CD4-positive, alpha-beta T cell (primary cell): Measurements from ENCODE around the gene ERF. TPM values are rescaled to one million over a fixed set of nuclear protein-coding genes. Genes with fewer than 3 reads are reported as not detected.

Experiments used
- ATAC-seq: fragments of 200-7000 bp; cut with Tn5 transposase; one replicate; pipeline ENCODE4 v1.10.0; 2022; ENCODE audit warnings: mild to moderate bottlenecking; ENCODE audit not compliant: poor library complexity
- CTCF ChIA-PET: fragments of 350-600 bp; sonication (Branson Sonifier 250); formaldehyde crosslinking; loops from one replicate; lab custom pipeline; 2021; ENCODE audit warnings: antibody characterized with exemption, inconsistent platforms; lab: Charles Lee
- POLR2A ChIA-PET: fragments of 350-600 bp; sonication (Branson Sonifier 250); formaldehyde crosslinking; loops from one replicate; lab custom pipeline; 2021; ENCODE audit warnings: antibody characterized with exemption, inconsistent platforms; lab: Charles Lee
- DNase-seq, 14 experiments: peaks; one replicate each; pipeline ENCODE4 v3.0.0-alpha.2; 2013 to 2020; ENCODE audit warnings: mixed read lengths in 2 of 14
- H3K27ac ChIP-seq, 2 donors: one replicate each; pipeline versions ENCODE4 v1.5.1 to v1.7.0; 2013; ENCODE audit warnings: low read length in 2 of 2, low read depth in 1 of 2, mild to moderate bottlenecking in 1 of 2
- H3K27me3 ChIP-seq, 2 experiments: 1 replicate in 1 of 2; 2 replicates in 1 of 2; pipeline versions ENCODE4 v1.6.1 to v1.7.0; 2013; ENCODE audit warnings: low read length in 2 of 2, control low read depth in 1 of 2, mild to moderate bottlenecking in 1 of 2, moderate library complexity in 1 of 2; ENCODE audit not compliant: insufficient read depth in 2 of 2, control insufficient read depth in 1 of 2
- H3K36me3 ChIP-seq: one replicate; pipeline ENCODE4 v1.6.1; 2013; ENCODE audit warnings: low read length, control low read depth; ENCODE audit not compliant: insufficient read depth
- H3K4me1 ChIP-seq: one replicate; pipeline ENCODE4 v1.6.1; 2013; ENCODE audit warnings: low read length, control low read depth; ENCODE audit not compliant: insufficient read depth
- H3K4me3 ChIP-seq: one replicate; pipeline ENCODE4 v1.5.1; 2013; ENCODE audit warnings: mild to moderate bottlenecking, low read length, moderate library complexity
- H3K9me3 ChIP-seq, 2 experiments: 1 replicate in 1 of 2; 2 replicates in 1 of 2; pipeline versions ENCODE4 v1.6.1 to v1.7.0; 2013; ENCODE audit warnings: low read length in 2 of 2, mild to moderate bottlenecking in 2 of 2, control low read depth in 1 of 2, moderate library complexity in 1 of 2; ENCODE audit not compliant: control insufficient read depth in 1 of 2, insufficient read depth in 1 of 2
- H3K27ac Mint-ChIP-seq: one replicate; pipeline ENCODE4 v1.8.0; 2020; ENCODE audit warnings: mixed read lengths
- H3K27me3 Mint-ChIP-seq: one replicate; pipeline ENCODE4 v1.8.0; 2021; ENCODE audit warnings: mixed read lengths
- H3K36me3 Mint-ChIP-seq: one replicate; pipeline ENCODE4 v1.8.0; 2021; ENCODE audit warnings: low read depth, mixed read lengths
- H3K4me1 Mint-ChIP-seq: one replicate; pipeline ENCODE4 v1.8.0; 2021; ENCODE audit warnings: low read depth, mixed read lengths
- H3K4me3 Mint-ChIP-seq: one replicate; pipeline ENCODE4 v1.8.0; 2020; ENCODE audit warnings: mild to moderate bottlenecking, mixed read lengths
- H3K9me3 Mint-ChIP-seq: one replicate; pipeline ENCODE4 v1.8.0; 2020; ENCODE audit warnings: mixed read lengths
- CTCF ChIP-seq: fragments of 200-600 bp; IDR thresholded peaks from one replicate; pipeline ENCODE4 v1.8.0; 2022; ENCODE audit warnings: antibody characterized with exemption, mild to moderate bottlenecking
- intact Hi-C, 2 experiments: fragments of 100-400 bp; cut with DNase I in 1 of 2; cut with micrococcal nuclease in 1 of 2; formaldehyde crosslinking; loops; one replicate each; pipeline versions ENCODE4 v1.15.1 to v1.9.0; 2023 to 2025; cut with DNase I, micrococcal nuclease
- total RNA-seq, 174 experiments: library from RNA in 2 of 174; stranded (reverse) in 2 of 174; gene quantifications; one replicate each; pipeline ENCODE4 v1.2.3 and lab custom pipeline; 2021 to 2026

ERF gene
- total RNA-seq, 2 experiments from 2014 or later: 105 to 113 TPM

- CTCF ChIA-PET: interaction anchor here (0.9 kb wide), 2 partner anchors 22 to 54 kb away, joined by 3 read pairs; no protein-coding TSS in a partner anchor
- peaks cover 0 to 2% of the 10 kb centered on the region in 2 experiments for H3K9me3 ChIP-seq
- H3K27me3 ChIP-seq: no peaks in the 10 kb centered on the region
- Mint-ChIP-seq H3K4me1 (peaks cover 26% of the 10 kb centered on the region), H3K27ac (peak within 1 kb of the TSS; percentile 66), H3K9me3 (no peaks in the 10 kb centered on the region), H3K27me3 (no peaks in the 10 kb centered on the region), H3K4me3 (peak within 1 kb of the TSS; percentile 88), H3K36me3 (peaks cover 10% of the 10 kb centered on the region)
- no peak for TF ChIP-seq CTCF
- peaks cover 1% of the 10 kb centered on the region for H3K36me3 ChIP-seq
- POLR2A ChIA-PET: interaction anchor here (0.6 to 1.3 kb wide), 10 partner anchors 17 to 186 kb away, joined by 3 to 9 read pairs (median 3); partner anchors contain the start of gene POU2F2
- ATAC-seq: peak; percentile 15
- peaks cover 28% of the 10 kb centered on the region for H3K4me1 ChIP-seq
- H3K4me3 ChIP-seq: peak within 1 kb of the TSS; percentile 91
- intact Hi-C loops: loop anchor here (1.0 to 5.0 kb wide), 3 partner anchors 19 to 104 kb away; partner anchors contain the start of gene MEGF8 (in 2 of the 2)
- DNase-seq: peak in 3 of 14 experiments; percentile 33 to 52 (median 46)
- peak within 1 kb of the TSS; percentile 29 to 58 for H3K27ac ChIP-seq
Measured at GRCh38 chr19:42301646-42302203, 46.8 kb upstream of the ERF start, which contains the start of gene PRR19. TSS of gene PRR19 (plus strand) at chr19:42302132. CDS start at chr19:42309585, 7,453 bp downstream.

- ChIA-PET POLR2A (no interaction called here), CTCF (interaction anchor here (0.9 to 1.4 kb wide), 2 partner anchors 12 to 164 kb away, joined by 5 to 6 read pairs; no protein-coding TSS in a partner anchor)
- no peak for TF ChIP-seq CTCF
- intact Hi-C loops: loop anchor here in 1 of 2 experiments (2.0 to 5.0 kb wide), 2 partner anchors 115 to 164 kb away; partner anchors contain the start of gene POU2F2
- no peak overlapping the region for H3K4me3 ChIP-seq
- ATAC-seq (no peak), DNase-seq (no peak)
- H3K9me3 ChIP-seq: no peaks in the 10 kb centered on the region
- peak overlapping the region; percentile 27 for H3K27ac Mint-ChIP-seq
- H3K4me1 ChIP-seq: peaks cover 25% of the 10 kb centered on the region
- no peak overlapping the region for H3K27ac ChIP-seq
- no peaks in the 10 kb centered on the region for H3K27me3 Mint-ChIP-seq
- peaks cover 43% of the 10 kb centered on the region for H3K36me3 Mint-ChIP-seq
- H3K27me3 ChIP-seq: no peaks in the 10 kb centered on the region
- peaks cover 17% of the 10 kb centered on the region for H3K4me1 Mint-ChIP-seq
- no peaks in the 10 kb centered on the region for H3K9me3 Mint-ChIP-seq
- peaks cover 28% of the 10 kb centered on the region for H3K36me3 ChIP-seq
- no peak overlapping the region for H3K4me3 Mint-ChIP-seq
Measured at GRCh38 chr19:42297039-42297438, 42.1 kb upstream of the ERF start.

- Mint-ChIP-seq H3K27ac (peak overlapping the region; percentile 28), H3K4me3 (peak overlapping the region; percentile 54), H3K4me1 (peaks cover 15% of the 10 kb centered on the region), H3K27me3 (no peaks in the 10 kb centered on the region), H3K9me3 (no peaks in the 10 kb centered on the region), H3K36me3 (peaks cover 49% of the 10 kb centered on the region)
- no peak overlapping the region for H3K4me3 ChIP-seq
- POLR2A ChIA-PET: interaction anchor here (0.7 to 1.3 kb wide), 3 partner anchors 13 to 54 kb away, joined by 3 read pairs; partner anchors contain the start of gene GSK3A
- H3K4me1 ChIP-seq: peaks cover 24% of the 10 kb centered on the region
- no peak overlapping the region for H3K27ac ChIP-seq
- peak; percentile 85 to 95 (median 88) for DNase-seq
- H3K9me3 ChIP-seq: no peaks in the 10 kb centered on the region
- peak; percentile 98 for TF ChIP-seq CTCF
- intact Hi-C loops: loop anchor here (1.0 to 5.0 kb wide), 4 partner anchors 114 to 188 kb away; partner anchors contain the start of gene POU2F2 (in 1 of the 2)
- H3K36me3 ChIP-seq: peaks cover 38% of the 10 kb centered on the region
- peak; percentile 95 for ATAC-seq
- CTCF ChIA-PET: interaction anchor here (0.7 to 2.0 kb wide), 12 partner anchors 11 to 187 kb away, joined by 3 to 11 read pairs (median 3); partner anchors contain the start of genes GSK3A and TMEM145
- H3K27me3 ChIP-seq: no peaks in the 10 kb centered on the region
Measured at GRCh38 chr19:42295831-42296525, 41.0 kb upstream of the ERF start.
